Neural progenitor cell (in vitro differentiated cells): ENCODE data around the gene MMS22L. TPM values are rescaled to one million over a fixed set of nuclear protein-coding genes. Genes with fewer than 3 reads are reported as not detected.

Experiments used
- DNase-seq: peaks from one replicate; pipeline ENCODE4 v3.0.0-alpha.2; 2016; ENCODE audit warnings: low spot score
- H2AFZ ChIP-seq: fragments of 200-600 bp; sonication (generic); replicated peaks from 2 replicates; pipeline ENCODE4 v1.6.1; 2016; ENCODE audit warnings: antibody characterized with exemption
- H3F3A ChIP-seq: fragments of 200-600 bp; sonication (generic); 2 replicates; pipeline ENCODE4 v1.6.1; 2016; ENCODE audit warnings: antibody characterized with exemption, low read depth
- H3K27ac ChIP-seq: fragments of 200-600 bp; sonication (generic); 2 replicates; pipeline ENCODE4 v1.5.1; 2016; ENCODE audit warnings: mild to moderate bottlenecking
- H3K27me3 ChIP-seq: fragments of 200-600 bp; sonication (generic); 2 replicates; pipeline ENCODE4 v1.6.1; 2016; ENCODE audit warnings: mild to moderate bottlenecking, moderate library complexity
- H3K36me3 ChIP-seq: fragments of 200-600 bp; sonication (generic); 2 replicates; pipeline ENCODE4 v1.5.1; 2016
- H3K4me1 ChIP-seq: fragments of 200-600 bp; sonication (generic); 2 replicates; pipeline ENCODE4 v1.6.1; 2016; ENCODE audit warnings: mixed run types
- H3K4me2 ChIP-seq: fragments of 200-600 bp; sonication (generic); 2 replicates; pipeline ENCODE4 v1.6.1; 2016
- H3K4me3 ChIP-seq: fragments of 200-600 bp; sonication (generic); 2 replicates; pipeline ENCODE4 v1.5.1; 2016
- H3K79me2 ChIP-seq: fragments of 200-600 bp; sonication (generic); 2 replicates; pipeline ENCODE4 v1.6.1; 2016; ENCODE audit warnings: low read depth
- H3K9ac ChIP-seq: fragments of 200-600 bp; sonication (generic); 2 replicates; pipeline ENCODE4 v1.6.1; 2016
- H3K9me3 ChIP-seq: fragments of 200-600 bp; sonication (generic); 2 replicates; pipeline ENCODE4 v1.5.1; 2016; ENCODE audit warnings: low read depth
- H4K20me1 ChIP-seq: fragments of 200-600 bp; sonication (generic); 2 replicates; pipeline ENCODE4 v1.6.1; 2016; ENCODE audit warnings: low read depth
- H3K27ac Mint-ChIP-seq: 3 replicates; pipeline ENCODE4 v1.8.0; 2021; ENCODE audit warnings: mixed read lengths
- H3K27me3 Mint-ChIP-seq: 2 replicates; pipeline ENCODE4 v1.8.0; 2022; ENCODE audit warnings: low read depth, mild to moderate bottlenecking, inconsistent platforms, moderate library complexity, mixed read lengths; ENCODE audit not compliant: insufficient read depth
- H3K36me3 Mint-ChIP-seq: 3 replicates; pipeline ENCODE4 v1.8.0; 2021; ENCODE audit warnings: mixed read lengths
- H3K4me1 Mint-ChIP-seq: 3 replicates; pipeline ENCODE4 v1.8.0; 2021; ENCODE audit warnings: mixed read lengths
- H3K4me3 Mint-ChIP-seq: 3 replicates; pipeline ENCODE4 v1.8.0; 2021; ENCODE audit warnings: mild to moderate bottlenecking, moderate library complexity, mixed read lengths
- H3K9me3 Mint-ChIP-seq: 3 replicates; pipeline ENCODE4 v1.8.0; 2020; ENCODE audit warnings: mixed read lengths
- EZH2 ChIP-seq: fragments of 200-600 bp; sonication (generic); IDR thresholded peaks from 2 replicates; pipeline ENCODE4 v1.6.1; 2017; ENCODE audit warnings: antibody characterized with exemption, mild to moderate bottlenecking, moderate library complexity
- EZH2phosphoT487 ChIP-seq: fragments of 200-600 bp; sonication (generic); IDR thresholded peaks from 2 replicates; pipeline ENCODE4 v1.6.1; 2017; ENCODE audit warnings: antibody characterized with exemption
- total RNA-seq: library from RNA; depleted of rRNA; stranded (reverse); fragments of >200 nt; gene quantifications from 2 replicates; pipeline ENCODE4 v1.2.3, GENCODE V29; 2015; ENCODE audit warnings: low replicate concordance
- TF ChIP-seq, protein P1 (sequence below): fragments of 200-600 bp; sonication (generic); IDR thresholded peaks from 2 replicates; pipeline ENCODE4 v1.5.1; 2017; ENCODE audit warnings: antibody characterized with exemption, mild to moderate bottlenecking

Gene MMS22L
- total RNA-seq, 1 donor from 2014 or later = 76.5 TPM

GRCh38 chr6:97198046-97198565 lies 84.9 kb downstream of the MMS22L start:
- no peak overlapping the region for H2AFZ ChIP-seq
- H3K4me1 ChIP-seq = peaks cover 11% of the 10 kb centered on the region
- H3K9ac ChIP-seq = no peak overlapping the region
- H3K27me3 Mint-ChIP-seq = no peaks in the 10 kb centered on the region
- H3K4me3 Mint-ChIP-seq = no peak overlapping the region
- no peaks in the 10 kb centered on the region for H3K27me3 ChIP-seq
- TF ChIP-seq, protein P1, sequence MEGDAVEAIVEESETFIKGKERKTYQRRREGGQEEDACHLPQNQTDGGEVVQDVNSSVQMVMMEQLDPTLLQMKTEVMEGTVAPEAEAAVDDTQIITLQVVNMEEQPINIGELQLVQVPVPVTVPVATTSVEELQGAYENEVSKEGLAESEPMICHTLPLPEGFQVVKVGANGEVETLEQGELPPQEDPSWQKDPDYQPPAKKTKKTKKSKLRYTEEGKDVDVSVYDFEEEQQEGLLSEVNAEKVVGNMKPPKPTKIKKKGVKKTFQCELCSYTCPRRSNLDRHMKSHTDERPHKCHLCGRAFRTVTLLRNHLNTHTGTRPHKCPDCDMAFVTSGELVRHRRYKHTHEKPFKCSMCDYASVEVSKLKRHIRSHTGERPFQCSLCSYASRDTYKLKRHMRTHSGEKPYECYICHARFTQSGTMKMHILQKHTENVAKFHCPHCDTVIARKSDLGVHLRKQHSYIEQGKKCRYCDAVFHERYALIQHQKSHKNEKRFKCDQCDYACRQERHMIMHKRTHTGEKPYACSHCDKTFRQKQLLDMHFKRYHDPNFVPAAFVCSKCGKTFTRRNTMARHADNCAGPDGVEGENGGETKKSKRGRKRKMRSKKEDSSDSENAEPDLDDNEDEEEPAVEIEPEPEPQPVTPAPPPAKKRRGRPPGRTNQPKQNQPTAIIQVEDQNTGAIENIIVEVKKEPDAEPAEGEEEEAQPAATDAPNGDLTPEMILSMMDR = no peak
- no peak for TF ChIP-seq EZH2
- TF ChIP-seq EZH2phosphoT487 = no peak
- H3K4me3 ChIP-seq = no peak overlapping the region
- no peak overlapping the region for H3K27ac Mint-ChIP-seq
- H4K20me1 ChIP-seq = no peaks in the 10 kb centered on the region
- peaks cover 9% of the 10 kb centered on the region for H3K4me1 Mint-ChIP-seq
- no peak overlapping the region for H3K4me2 ChIP-seq
- no peak for DNase-seq
- H3F3A ChIP-seq = peaks cover 3% of the 10 kb centered on the region
- H3K9me3 Mint-ChIP-seq = no peaks in the 10 kb centered on the region
- H3K9me3 ChIP-seq = no peaks in the 10 kb centered on the region
- H3K36me3 Mint-ChIP-seq = peaks cover 40% of the 10 kb centered on the region
- H3K79me2 ChIP-seq = peaks cover 12% of the 10 kb centered on the region
- H3K36me3 ChIP-seq = no peaks in the 10 kb centered on the region
- H3K27ac ChIP-seq = no peak overlapping the region

DNA sequence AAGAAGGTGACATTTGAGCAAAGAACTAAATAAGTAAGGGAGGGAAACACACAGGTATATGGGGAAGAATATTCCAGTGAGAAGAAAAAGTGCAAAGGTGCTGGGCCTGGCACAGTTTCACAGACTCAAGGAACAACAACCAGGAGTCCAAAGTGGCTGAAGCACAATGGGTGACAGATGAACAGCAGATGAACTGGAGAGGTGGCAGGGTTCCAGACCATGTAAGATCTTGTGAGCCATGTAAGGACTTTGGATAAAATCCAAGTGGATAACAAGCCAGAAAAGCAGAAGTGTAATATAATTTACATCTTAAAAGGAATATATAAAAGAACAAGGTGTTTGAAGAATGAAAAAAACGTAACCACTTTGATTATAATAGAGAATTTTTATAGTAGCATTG lies 87.9 kb downstream of the MMS22L start:
- H3K4me2 ChIP-seq = no peak overlapping the region
- H3K9me3 ChIP-seq = no peaks in the 10 kb centered on the region
- Mint-ChIP-seq H3K27me3 (no peaks in the 10 kb centered on the region), H3K9me3 (no peaks in the 10 kb centered on the region), H3K4me1 (no peaks in the 10 kb centered on the region), H3K4me3 (no peak overlapping the region), H3K27ac (no peak overlapping the region), H3K36me3 (peaks cover 30% of the 10 kb centered on the region)
- no peaks in the 10 kb centered on the region for H3K27me3 ChIP-seq
- TF ChIP-seq EZH2phosphoT487 (no peak), EZH2 (no peak)
- TF ChIP-seq, protein P1 = no peak
- H2AFZ ChIP-seq = no peak overlapping the region
- no peaks in the 10 kb centered on the region for H3F3A ChIP-seq
- no peaks in the 10 kb centered on the region for H3K4me1 ChIP-seq
- H3K27ac ChIP-seq = no peak overlapping the region
- H3K4me3 ChIP-seq = no peak overlapping the region
- H4K20me1 ChIP-seq = no peaks in the 10 kb centered on the region
- no peak for DNase-seq
- H3K36me3 ChIP-seq = no peaks in the 10 kb centered on the region
- H3K79me2 ChIP-seq = no peaks in the 10 kb centered on the region
- no peak overlapping the region for H3K9ac ChIP-seq

DNA sequence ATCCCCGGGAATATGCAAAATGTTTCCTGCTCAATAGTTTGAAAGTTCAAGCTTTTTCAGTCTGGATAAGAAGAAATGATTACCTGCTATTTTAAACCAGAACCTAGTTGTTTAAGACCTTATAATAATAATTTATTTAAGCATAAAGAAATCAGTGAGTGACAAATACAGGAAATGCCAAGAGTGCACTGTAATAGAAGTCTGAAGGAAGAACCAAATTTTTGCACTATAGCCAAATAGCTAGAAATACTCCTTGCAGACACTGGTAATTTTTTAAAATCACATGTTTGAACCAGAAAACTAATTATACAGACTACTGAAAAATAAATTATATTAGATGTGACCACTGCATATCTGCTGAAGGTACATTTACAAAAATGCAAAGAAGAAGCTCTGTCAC lies 93.2 kb downstream of the MMS22L start:
- DNase-seq = no peak
- no peak overlapping the region for H3K4me2 ChIP-seq
- TF ChIP-seq, protein P1 = no peak
- TF ChIP-seq EZH2 (no peak), EZH2phosphoT487 (no peak)

More for the DNA sequence above, 93.2 kb downstream of the MMS22L start:
- Mint-ChIP-seq H3K27ac (no peak overlapping the region), H3K4me3 (no peak overlapping the region), H3K36me3 (peaks cover 7% of the 10 kb centered on the region), H3K27me3 (no peaks in the 10 kb centered on the region), H3K9me3 (no peaks in the 10 kb centered on the region), H3K4me1 (no peaks in the 10 kb centered on the region)
- no peaks in the 10 kb centered on the region for H3F3A ChIP-seq
- peak overlapping the region; percentile 30 for H3K27ac ChIP-seq
- no peak overlapping the region for H3K9ac ChIP-seq
- no peak overlapping the region for H3K4me3 ChIP-seq
- H3K9me3 ChIP-seq = no peaks in the 10 kb centered on the region
- H3K36me3 ChIP-seq = no peaks in the 10 kb centered on the region
- no peaks in the 10 kb centered on the region for H3K4me1 ChIP-seq
- no peaks in the 10 kb centered on the region for H3K27me3 ChIP-seq
- no peaks in the 10 kb centered on the region for H4K20me1 ChIP-seq
- no peaks in the 10 kb centered on the region for H3K79me2 ChIP-seq
- no peak overlapping the region for H2AFZ ChIP-seq
